ENCODE results near the gene DET1.
A peak's percentile ranks its signal among the peaks of the same experiment; 100 is the strongest.
"Not testable (repeated sequence)": the region's sequence is repeated elsewhere in the genome, so short reads cannot be mapped to it uniquely, and the experiment has no call there.

DET1 gene

DNA sequence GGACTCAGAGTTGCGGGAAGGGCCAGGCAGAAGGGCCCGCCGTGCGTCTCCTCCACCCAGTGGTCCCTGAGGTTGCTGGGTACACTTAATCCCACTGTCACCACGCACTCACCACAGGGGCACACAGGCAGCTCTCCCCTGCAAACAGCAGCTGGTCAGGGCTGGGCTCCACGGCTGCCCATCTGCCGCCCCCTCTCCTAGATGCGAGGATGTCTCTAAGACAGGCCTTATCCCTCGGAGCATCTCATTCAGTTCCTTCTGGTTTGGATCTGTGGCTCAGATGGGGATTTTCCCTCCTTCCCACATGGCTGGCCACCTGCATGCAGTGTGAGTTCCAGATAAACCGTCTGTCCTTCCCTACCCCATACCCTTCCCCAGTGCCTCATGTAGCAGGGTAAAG, 52.6 kb downstream of the DET1 start:
- no peak for ATAC-seq

- ATAC-seq, result no peak
These were observed 55.3 kb downstream of the DET1 start for GRCh38 chr15:88491158-88491557.

- no peak for ATAC-seq
These were observed 56.4 kb downstream of the DET1 start for GRCh38 chr15:88490036-88490435.

- ATAC-seq, result no peak
These were observed 57.2 kb downstream of the DET1 start for GRCh38 chr15:88489321-88489720.

DNA sequence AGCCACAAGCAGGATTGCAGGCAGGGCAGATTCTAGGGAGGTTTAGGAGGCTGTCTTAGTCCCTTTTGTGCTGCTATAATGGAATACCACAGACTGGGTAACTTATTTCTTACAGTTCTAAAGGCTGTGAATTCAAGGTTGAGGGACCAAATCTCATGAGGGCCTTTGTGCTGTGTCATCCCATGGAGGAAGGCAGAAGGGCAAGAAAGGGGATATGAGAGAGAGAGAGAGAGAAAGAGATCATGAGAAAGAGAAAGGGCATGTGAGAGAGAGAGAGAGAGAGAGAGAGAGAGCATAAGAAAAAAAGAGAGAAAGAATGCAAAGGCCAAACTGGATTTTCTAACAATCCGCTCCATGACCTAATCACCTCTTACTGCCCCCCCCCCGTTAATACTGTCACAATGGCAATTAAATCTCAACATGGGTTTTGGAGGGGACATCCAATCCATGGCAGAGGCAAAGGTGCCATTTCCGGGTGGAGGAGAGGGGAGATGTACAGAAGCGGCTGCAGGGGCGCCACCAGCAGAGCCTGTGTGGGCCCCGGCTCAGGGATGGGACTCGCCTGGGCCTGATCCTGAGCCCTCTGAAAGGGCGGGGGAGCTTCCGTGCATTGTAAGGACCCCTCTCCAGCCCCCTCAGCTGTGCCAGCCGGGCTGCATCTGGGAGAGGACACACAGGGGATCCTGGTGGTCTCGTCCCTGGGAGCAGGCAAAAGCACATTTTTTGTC, 58.5 kb downstream of the DET1 start:
- ATAC-seq, result no peak

GRCh38 chr15:88487178-88487795, 59.2 kb downstream of the DET1 start:
- ATAC-seq, result no peak

- no peak for ATAC-seq
These were observed 61.7 kb downstream of the DET1 start for GRCh38 chr15:88484682-88485331.

- ATAC-seq, result no peak
These were observed 64.2 kb downstream of the DET1 start for GRCh38 chr15:88482263-88482662.

DNA sequence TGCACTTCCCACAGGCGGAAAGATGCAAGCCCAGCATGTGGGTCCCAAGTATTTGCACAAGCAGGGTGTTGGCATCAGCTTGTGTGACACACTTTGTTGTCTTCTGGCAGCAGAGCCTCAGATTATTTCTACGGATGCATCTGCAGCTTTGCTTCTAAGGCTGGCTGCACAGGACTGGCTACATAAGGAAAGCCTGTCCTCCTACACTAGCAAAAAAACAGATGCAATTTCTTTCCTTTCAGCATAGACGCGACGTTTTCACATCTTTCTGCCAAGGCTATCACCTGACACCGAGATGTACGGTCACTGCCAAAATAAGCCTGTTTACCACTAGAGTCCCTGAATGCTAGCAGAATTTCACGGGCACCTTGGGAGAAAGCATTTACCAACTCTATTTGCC, 65.5 kb downstream of the DET1 start:
- no peak for ATAC-seq

GRCh38 chr15:88479169-88479568, 67.3 kb downstream of the DET1 start:
- no peak for ATAC-seq

DNA sequence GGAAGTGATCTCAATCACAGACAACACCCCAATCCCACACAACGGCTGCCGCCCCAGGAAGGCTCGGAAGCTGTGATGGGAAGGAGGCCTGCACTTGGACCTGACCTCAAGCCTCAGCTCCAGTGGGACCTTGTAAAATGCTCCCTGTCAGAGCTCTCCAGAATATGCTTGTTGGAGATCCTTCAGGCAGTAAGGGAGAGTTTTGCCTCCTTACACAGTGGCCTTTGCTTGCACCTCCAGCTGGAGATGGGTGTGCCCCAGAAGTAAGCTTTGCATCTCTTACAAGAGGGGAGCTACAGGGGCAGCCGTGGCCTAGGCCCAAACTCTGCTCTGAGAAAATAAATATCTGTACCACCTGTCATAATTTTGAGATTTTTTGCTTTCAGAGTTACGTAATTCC, 68.6 kb downstream of the DET1 start:
- no peak for ATAC-seq

DNA sequence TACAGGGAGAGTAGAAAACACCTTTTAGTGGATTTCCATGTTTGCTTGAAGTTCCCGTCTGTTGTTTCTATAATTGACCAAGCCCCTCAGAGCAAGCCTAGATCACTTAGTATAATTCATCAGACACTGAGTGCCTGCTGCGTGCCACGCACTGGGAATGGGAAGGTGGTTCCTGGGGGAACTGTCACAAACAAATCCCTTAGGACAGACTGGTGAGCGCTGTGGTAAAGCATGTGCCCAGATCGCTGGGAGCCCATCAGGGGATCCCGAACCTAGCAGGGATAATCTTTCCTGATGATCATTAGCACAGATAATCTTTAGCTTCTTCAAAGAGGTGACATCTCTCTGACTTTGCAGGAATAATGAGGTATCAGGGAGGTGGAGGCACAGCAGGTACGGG, 69.4 kb downstream of the DET1 start:
- no peak for ATAC-seq

DNA sequence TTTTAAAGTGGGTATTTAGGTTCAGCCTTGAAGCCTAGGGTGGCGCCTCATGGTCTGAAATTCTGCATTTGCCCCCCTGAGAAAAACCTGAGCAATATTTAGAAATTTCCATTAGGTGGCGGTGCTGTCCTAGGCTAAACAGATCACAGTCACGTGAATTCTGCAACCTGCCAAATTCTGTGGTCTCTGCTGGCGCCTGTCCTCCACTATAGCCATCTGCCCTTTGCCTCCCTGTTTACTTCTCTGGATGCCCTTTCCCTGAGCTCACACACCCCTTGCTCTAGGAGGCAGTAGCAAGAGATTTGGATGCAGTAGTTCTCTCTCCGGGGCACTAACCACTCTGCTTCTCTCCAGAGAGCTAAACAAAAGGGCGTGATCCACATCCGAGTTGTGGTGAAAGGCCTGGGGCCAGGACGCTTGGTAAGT, 69.8 kb downstream of the DET1 start:
- ATAC-seq, result peak in 1 of 2 donors; percentile 38

DNA sequence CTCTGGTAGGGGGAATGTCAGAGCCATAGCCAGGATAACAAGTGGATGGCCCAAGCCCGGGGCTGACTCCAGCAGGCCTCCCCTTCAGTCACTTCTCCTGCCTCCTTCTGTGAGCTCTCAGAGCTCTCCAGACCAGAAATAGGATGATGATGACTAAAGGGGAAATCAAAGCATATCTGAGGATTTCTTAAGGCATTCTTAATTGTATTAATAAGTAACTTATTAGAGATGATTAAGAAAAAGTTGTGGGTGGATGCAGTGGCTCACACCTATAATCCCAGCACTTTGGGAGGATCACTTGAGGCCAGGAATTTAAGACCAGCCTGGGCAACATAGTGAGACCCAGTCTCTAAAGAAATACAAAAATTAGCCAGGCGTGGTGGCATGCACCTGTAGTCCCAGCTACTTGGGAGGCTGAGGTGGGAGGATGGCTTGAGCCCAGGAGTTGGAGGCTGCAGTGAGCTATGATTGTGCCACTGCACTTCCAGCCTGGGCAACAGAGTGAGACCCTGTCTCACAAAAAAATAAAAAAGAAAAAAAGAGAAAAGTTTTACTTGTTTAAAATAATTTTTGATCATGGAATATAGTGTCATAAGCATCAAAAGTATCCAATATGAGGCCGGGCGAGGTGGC, 72.7 kb downstream of the DET1 start:
- not testable (repeated sequence) for ATAC-seq

DNA sequence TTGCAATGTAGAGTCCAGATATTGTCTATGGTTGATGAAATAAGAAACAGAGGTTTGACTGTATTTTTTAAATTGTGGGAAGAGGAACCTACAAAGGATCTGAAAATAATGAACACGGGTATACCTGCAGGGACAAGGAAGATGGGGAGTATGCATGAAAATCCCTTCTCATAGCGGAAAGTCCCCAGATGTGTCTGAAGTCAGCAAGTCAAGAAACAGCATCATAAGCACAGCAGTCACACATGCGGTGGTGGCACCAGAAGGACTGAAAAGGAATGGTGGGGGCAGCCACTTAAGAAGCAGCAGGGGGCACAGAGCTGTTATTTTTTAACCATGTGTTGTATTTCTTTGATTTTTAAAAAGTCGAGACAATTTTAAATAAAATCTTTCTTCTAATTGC, 74.3 kb downstream of the DET1 start:
- no peak for ATAC-seq

GRCh38 chr15:88470625-88471372, 75.7 kb downstream of the DET1 start:
- no peak for ATAC-seq

DNA sequence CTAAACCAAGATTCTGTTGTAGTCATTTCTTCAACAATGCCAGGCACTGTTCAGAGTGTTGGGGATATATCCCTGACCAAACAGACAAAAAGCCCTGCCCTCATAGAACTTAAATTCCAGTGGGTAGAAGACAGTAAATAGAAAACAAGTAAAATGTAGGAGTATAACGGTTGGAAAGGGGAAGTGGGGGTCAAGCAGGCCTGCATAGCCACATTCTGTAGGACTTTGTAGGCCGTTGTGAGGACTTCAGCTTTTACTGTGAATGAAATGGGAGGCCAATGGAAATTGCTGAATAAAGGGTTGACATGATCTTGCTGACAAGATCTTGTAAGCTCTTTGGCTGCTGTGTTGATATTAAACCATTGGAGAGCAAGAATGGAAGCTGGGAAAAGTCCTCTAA, 77.2 kb downstream of the DET1 start:
- ATAC-seq, result no peak

- ATAC-seq, result not testable (repeated sequence)
These were observed 77.8 kb downstream of the DET1 start for GRCh38 chr15:88468721-88469120.

DNA sequence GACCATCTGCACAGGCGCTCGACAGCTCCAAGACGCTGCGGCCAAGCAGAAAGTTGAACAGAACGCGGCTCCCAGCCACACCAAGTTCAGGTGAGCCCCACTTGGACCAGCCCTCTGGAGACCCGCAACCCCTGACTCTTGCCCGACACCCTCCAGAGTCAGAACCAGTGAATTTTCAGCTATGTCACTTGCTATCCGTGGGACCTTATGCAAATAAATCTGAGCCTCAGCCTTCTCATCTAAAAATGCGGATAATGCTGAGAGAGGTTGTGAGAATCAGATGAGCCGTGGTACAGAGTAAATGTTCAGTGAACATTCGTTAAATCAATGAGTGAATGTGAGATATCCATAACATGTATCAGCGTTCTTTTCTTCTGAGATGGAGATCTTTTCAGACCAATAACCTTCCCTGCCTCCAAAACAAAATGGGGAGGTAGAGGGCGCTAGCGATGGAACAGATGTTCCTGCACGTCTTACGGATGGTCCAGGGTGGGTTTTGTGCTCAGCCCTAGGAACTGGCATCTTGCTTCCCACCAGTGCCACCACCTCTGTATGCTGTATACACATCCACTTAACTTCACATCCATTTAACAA, 78.4 kb downstream of the DET1 start:
- ATAC-seq, result no peak

DNA sequence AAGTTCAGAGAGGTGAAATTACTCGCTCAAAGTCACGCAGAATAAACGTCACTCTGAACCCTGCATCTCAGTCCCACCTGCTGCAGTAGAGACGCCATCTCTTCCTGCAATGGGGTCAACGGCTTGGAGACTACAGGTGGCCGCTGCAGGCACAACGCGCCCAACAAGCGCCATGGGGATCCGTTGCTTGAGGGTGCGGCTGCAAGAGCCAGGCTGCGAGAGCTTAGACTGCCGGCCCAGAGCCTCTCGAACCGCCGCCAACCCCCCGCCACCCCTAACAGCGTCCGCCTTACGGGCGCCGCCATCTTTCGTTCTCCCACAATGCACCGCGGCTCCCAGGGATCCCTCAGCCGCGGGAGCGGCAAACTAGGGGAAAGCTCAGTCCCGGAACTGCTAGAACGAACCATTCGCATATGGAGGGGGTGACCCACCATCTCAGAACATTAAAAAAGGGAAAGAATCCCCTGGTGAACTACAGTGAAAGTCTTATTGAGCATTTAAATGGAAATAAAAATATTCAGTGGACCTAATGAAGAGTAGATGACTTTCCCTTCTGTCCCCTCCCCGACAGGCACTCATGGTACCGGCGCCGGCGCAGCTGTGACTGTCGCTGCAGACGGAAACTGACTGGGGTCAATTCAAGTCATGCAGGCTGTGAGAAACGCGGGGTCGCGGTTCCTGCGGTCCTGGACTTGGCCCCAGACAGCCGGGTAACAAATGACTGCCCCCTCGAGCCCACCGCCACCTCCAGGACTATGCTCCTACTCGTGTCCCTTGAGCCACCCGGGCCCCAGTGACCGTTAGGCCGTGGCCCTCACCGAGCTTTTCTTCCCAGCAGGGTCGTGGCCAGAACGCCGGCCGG, 79.2 kb downstream of the DET1 start, which contains the start of the genes MRPL46 and MRPS11:
TSS of gene MRPL46 (minus strand) at position 316 of the 862 bp plus-strand sequence. CDS start at position 305, 11 bp downstream.
TSS of gene MRPS11 (plus strand) at position 636 of the 862 bp plus-strand sequence. CDS start at position 646, 10 bp downstream.
- peak; percentile 87 to 91 for ATAC-seq

GRCh38 chr15:88465633-88466224, 80.8 kb downstream of the DET1 start:
- no peak for ATAC-seq

All from activated CD4-positive, CD25-positive, alpha-beta regulatory T cell treated with anti-CD3 and anti-CD28 coated beads, Interleukin-2, amount 50 U/mL, for 24 hours (primary cell).